HepG2 (cell line): ENCODE measurements around the gene WNK4. TPM values are rescaled to one million over a fixed set of nuclear protein-coding genes. Genes with fewer than 3 reads are reported as not detected.

Experiments used
- CHD4 ChIP-seq: fragments of 200-600 bp; sonication (generic); IDR thresholded peaks from 2 replicates; pipeline ENCODE4 v1.7.0; 2017; ENCODE audit warnings: mild to moderate bottlenecking, low read length, borderline replicate concordance
- CREBL2 ChIP-seq: sonication (generic); formaldehyde crosslinking; IDR thresholded peaks from 2 replicates; pipeline ENCODE4 v1.8.1; 2023; ENCODE audit warnings: missing genetic modification reagents, mild to moderate bottlenecking, borderline replicate concordance
- EED ChIP-seq: sonication (generic); formaldehyde crosslinking; IDR thresholded peaks from 2 replicates; pipeline ENCODE4 v1.5.0; 2020; ENCODE audit warnings: mild to moderate bottlenecking, missing genetic modification reagents
- EHMT2 ChIP-seq: fragments of 200-600 bp; sonication (generic); IDR thresholded peaks from 2 replicates; pipeline ENCODE4 v1.7.0; 2017; ENCODE audit warnings: antibody characterized with exemption, low read depth, low read length, borderline replicate concordance
- EZH2 ChIP-seq: conservative IDR thresholded peaks from 2 replicates; pipeline ENCODE4 v1.6.1; 2012; ENCODE audit warnings: mild to moderate bottlenecking, low read depth, low read length, moderate library complexity
- FLYWCH1 ChIP-seq: sonication (generic); formaldehyde crosslinking; IDR thresholded peaks from 2 replicates; pipeline ENCODE4 v1.8.1; 2023; ENCODE audit warnings: mild to moderate bottlenecking, missing genetic modification reagents
- IRF9 ChIP-seq: sonication (generic); formaldehyde crosslinking; IDR thresholded peaks from 2 replicates; pipeline ENCODE4 v1.8.0; 2022; ENCODE audit warnings: missing genetic modification reagents, mild to moderate bottlenecking, borderline replicate concordance
- LRRFIP1 ChIP-seq: sonication (generic); formaldehyde crosslinking; conservative IDR thresholded peaks from 2 replicates; pipeline ENCODE4 v1.4.0; 2020; ENCODE audit warnings: missing genetic modification reagents
- MEIS2 ChIP-seq: sonication (generic); formaldehyde crosslinking; IDR thresholded peaks from 2 replicates; pipeline ENCODE4 v1.9.0; 2021; ENCODE audit warnings: mild to moderate bottlenecking, missing genetic modification reagents
- MTA1 ChIP-seq: sonication (generic); formaldehyde crosslinking; IDR thresholded peaks from 2 replicates; pipeline ENCODE4 v1.4.0; 2020; ENCODE audit warnings: missing genetic modification reagents, mild to moderate bottlenecking, borderline replicate concordance
- PHF8 ChIP-seq: sonication (generic); formaldehyde crosslinking; IDR thresholded peaks from 2 replicates; pipeline ENCODE4 v1.5.0; 2020; ENCODE audit warnings: missing genetic modification reagents
- SAFB2 ChIP-seq: sonication (generic); formaldehyde crosslinking; IDR thresholded peaks from 2 replicates; pipeline ENCODE4 v1.5.1; 2020; ENCODE audit warnings: missing genetic modification reagents, low read depth, mild to moderate bottlenecking, borderline replicate concordance
- SMARCE1 ChIP-seq: fragments of 450-650 bp; IDR thresholded peaks from 2 replicates; pipeline ENCODE4 v1.6.1; 2017; ENCODE audit warnings: borderline replicate concordance
- SUZ12 ChIP-seq: fragments of 150-350 bp; IDR thresholded peaks from 2 replicates; pipeline ENCODE4 v1.6.1; 2014; ENCODE audit warnings: low read depth, low read length
- ZNF264 ChIP-seq: sonication (generic); formaldehyde crosslinking; IDR thresholded peaks from 2 replicates; pipeline ENCODE4 v1.4.0; 2020; ENCODE audit warnings: missing genetic modification reagents
- ZNF337 ChIP-seq: sonication (generic); formaldehyde crosslinking; IDR thresholded peaks from 2 replicates; pipeline ENCODE4 v1.5.1; 2020; ENCODE audit warnings: missing genetic modification reagents, low read depth, mild to moderate bottlenecking, borderline replicate concordance
- ZNF362 ChIP-seq: sonication (generic); formaldehyde crosslinking; IDR thresholded peaks from 2 replicates; pipeline ENCODE4 v1.4.0; 2020; ENCODE audit warnings: missing genetic modification reagents, mild to moderate bottlenecking, borderline replicate concordance
- ZNF543 ChIP-seq: sonication (generic); formaldehyde crosslinking; IDR thresholded peaks from 2 replicates; pipeline ENCODE4 v1.4.0; 2020; ENCODE audit warnings: mild to moderate bottlenecking, missing genetic modification reagents
- polyA plus RNA-seq, 8 experiments: library from polyadenylated mRNA; depleted of rRNA in 3 of 8; stranded (reverse) in 7 of 8; unstranded in 1 of 8; fragments of >200 nt; fragmentation: Illumina TruSeq in 4 of 8; extraction: Trizol in 4 of 8; gene quantifications; 2 replicates each; pipeline versions ENCODE4 v1.2.1 to v1.2.3, GENCODE V29; 2011 to 2016; ENCODE audit warnings: low read depth in 4 of 8, missing spikeins in 1 of 8, mixed read lengths in 1 of 8; ENCODE audit not compliant: insufficient read depth in 1 of 8
- total RNA-seq, 5 experiments: library from RNA; depleted of rRNA; stranded (reverse); fragments of >200 nt; fragmentation: Illumina TruSeq; extraction: Trizol; gene quantifications; 2 replicates each; pipeline ENCODE4 v1.2.3, GENCODE V29; 2016; ENCODE audit warnings: low read depth in 1 of 5
- TF ChIP-seq, protein P1 (sequence below): IDR thresholded peaks from 2 replicates; pipeline ENCODE4 v1.6.1; 2016; ENCODE audit warnings: missing compliant biosample characterization, missing genetic modification reagents, borderline replicate concordance
- TF ChIP-seq, protein P2 (sequence below): sonication (generic); formaldehyde crosslinking; IDR thresholded peaks from 2 replicates; pipeline ENCODE4 v1.8.1; 2023; ENCODE audit warnings: mild to moderate bottlenecking, missing genetic modification reagents

The WNK4 gene
- total and polyA plus RNA-seq, 2 of the 13 experiments (the other 11 are each of a cell fraction or from before 2014, with no cell fraction given): 2.7 to 13.7 TPM

- TF ChIP-seq IRF9 (CRISPR knock-in tag) (no peak; the same call in none of the 2 replicates), EHMT2 (no peak), ZNF264 (CRISPR knock-in tag) (peak; percentile 77), ZNF337 (CRISPR knock-in tag) (0 out of 2 replicates have a peak, but pooled peaks have one; percentile 32), ZNF543 (CRISPR knock-in tag) (0 out of 2 replicates have a peak, but pooled peaks have one; percentile 53), CREBL2 (CRISPR knock-in tag) (no peak), SUZ12 (no peak), CHD4 (no peak), LRRFIP1 (CRISPR knock-in tag) (no peak), EZH2 (no peak), MEIS2 (CRISPR knock-in tag) (peak; percentile 75), SAFB2 (CRISPR knock-in tag) (0 out of 2 replicates have a peak, but pooled peaks have one; percentile 41), ZNF362 (CRISPR knock-in tag) (no peak; the same call in 1 of the 2 replicates), SMARCE1 (no peak), MTA1 (CRISPR knock-in tag) (peak; percentile 54; the same call in 1 of the 2 replicates), FLYWCH1 (CRISPR knock-in tag) (peak; percentile 95; the same call in 1 of the 2 replicates), PHF8 (peak; percentile 96), EED (peak; percentile 95)
- TF ChIP-seq, protein P1, sequence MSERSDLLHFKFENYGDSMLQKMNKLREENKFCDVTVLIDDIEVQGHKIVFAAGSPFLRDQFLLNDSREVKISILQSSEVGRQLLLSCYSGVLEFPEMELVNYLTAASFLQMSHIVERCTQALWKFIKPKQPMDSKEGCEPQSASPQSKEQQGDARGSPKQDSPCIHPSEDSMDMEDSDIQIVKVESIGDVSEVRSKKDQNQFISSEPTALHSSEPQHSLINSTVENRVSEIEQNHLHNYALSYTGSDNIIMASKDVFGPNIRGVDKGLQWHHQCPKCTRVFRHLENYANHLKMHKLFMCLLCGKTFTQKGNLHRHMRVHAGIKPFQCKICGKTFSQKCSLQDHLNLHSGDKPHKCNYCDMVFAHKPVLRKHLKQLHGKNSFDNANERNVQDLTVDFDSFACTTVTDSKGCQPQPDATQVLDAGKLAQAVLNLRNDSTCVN (CRISPR knock-in tag): 0 out of 2 replicates have a peak, but pooled peaks have one; percentile 70
- TF ChIP-seq, protein P2, sequence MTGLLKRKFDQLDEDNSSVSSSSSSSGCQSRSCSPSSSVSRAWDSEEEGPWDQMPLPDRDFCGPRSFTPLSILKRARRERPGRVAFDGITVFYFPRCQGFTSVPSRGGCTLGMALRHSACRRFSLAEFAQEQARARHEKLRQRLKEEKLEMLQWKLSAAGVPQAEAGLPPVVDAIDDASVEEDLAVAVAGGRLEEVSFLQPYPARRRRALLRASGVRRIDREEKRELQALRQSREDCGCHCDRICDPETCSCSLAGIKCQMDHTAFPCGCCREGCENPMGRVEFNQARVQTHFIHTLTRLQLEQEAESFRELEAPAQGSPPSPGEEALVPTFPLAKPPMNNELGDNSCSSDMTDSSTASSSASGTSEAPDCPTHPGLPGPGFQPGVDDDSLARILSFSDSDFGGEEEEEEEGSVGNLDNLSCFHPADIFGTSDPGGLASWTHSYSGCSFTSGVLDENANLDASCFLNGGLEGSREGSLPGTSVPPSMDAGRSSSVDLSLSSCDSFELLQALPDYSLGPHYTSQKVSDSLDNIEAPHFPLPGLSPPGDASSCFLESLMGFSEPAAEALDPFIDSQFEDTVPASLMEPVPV: peak; percentile 98
Observed at GRCh38 chr17:42744806-42745617, 35.4 kb upstream of the WNK4 start, which contains the start of gene EZH1 (continued).
